HG03103 (cell line): Measurements from ENCODE around the gene ASB13.
A peak's percentile ranks its signal among the peaks of the same experiment; 100 is the strongest.

Experiments used
- ATAC-seq: cut with Tn5 transposase; IDR thresholded peaks from one replicate; pipeline ENCODE4 v1.9.1; 2021; ENCODE audit warnings: low read depth; ENCODE audit not compliant: unreplicated experiment

The ASB13 gene

GRCh38 chr10:5670662-5671375 is 4.4 kb upstream of the ASB13 start:
- ATAC-seq = no peak

- ATAC-seq = no peak
Measured at GRCh38 chr10:5669604-5670003, 3.2 kb upstream of the ASB13 start.

GRCh38 chr10:5668429-5668828 is 2.0 kb upstream of the ASB13 start:
- ATAC-seq = no peak

- no peak for ATAC-seq
Measured at GRCh38 chr10:5666841-5667630, 641 bp upstream of the ASB13 start.

- ATAC-seq = no peak
Measured at GRCh38 chr10:5665373-5666007, 905 bp downstream of the ASB13 start.

GRCh38 chr10:5663692-5664427 is 2.5 kb downstream of the ASB13 start:
- no peak for ATAC-seq

- no peak for ATAC-seq
Measured at GRCh38 chr10:5662708-5663579, 3.5 kb downstream of the ASB13 start.

GRCh38 chr10:5661043-5661442 is 5.4 kb downstream of the ASB13 start:
- no peak for ATAC-seq

GRCh38 chr10:5659702-5660528 is 6.5 kb downstream of the ASB13 start:
- ATAC-seq = peak; percentile 69

- ATAC-seq = no peak
Measured at GRCh38 chr10:5658871-5659618, 7.3 kb downstream of the ASB13 start.

- ATAC-seq = no peak
Measured at GRCh38 chr10:5656737-5657579, 9.4 kb downstream of the ASB13 start.

- no peak for ATAC-seq
Measured at GRCh38 chr10:5655121-5655520, 11.3 kb downstream of the ASB13 start.

GRCh38 chr10:5654218-5654755 is 12.1 kb downstream of the ASB13 start:
- ATAC-seq = no peak

GRCh38 chr10:5652746-5653145 is 13.6 kb downstream of the ASB13 start:
- ATAC-seq = no peak

- no peak for ATAC-seq
Measured at GRCh38 chr10:5651388-5651764, 15.0 kb downstream of the ASB13 start.

GRCh38 chr10:5650664-5651387 is 15.6 kb downstream of the ASB13 start:
- ATAC-seq = no peak

GRCh38 chr10:5649746-5650145 is 16.6 kb downstream of the ASB13 start:
- ATAC-seq = no peak
